ENCODE data around the gene SLC38A4.

Gene SLC38A4

DNA sequence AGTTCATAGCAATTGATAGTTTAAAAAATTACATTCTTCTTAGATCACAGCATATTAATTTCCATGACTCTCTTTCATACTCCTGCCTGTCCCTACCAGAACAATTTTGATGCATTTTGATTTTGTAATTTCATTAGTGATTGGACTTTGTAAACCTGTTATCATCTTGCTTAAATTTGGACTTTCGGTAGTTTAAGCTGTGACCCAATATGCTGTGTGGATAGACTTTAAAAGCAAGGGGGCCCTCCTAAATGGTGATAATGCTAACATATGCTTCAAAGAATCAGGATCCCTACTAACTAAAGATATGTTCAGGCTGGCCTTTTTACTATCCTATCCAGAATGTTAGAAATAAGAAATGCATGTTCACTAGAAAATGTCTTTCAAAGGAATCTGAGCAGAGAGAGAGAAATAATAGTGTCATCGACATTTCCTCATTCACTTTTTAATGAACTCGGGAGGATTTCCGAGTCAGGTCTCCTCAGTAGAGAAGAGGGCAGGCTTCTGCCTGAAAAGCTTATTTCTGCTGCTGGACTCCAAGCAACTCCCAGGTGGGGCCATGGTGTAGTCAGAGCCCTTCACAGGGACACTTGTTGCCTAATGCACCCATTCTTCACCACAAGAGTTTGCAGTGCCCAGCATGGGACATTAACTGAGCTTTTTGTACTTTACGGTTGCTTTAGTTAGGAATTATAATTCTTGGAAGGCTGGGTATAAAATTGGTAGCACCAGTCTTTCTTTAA, 16.7 kb downstream of the SLC38A4 start:
- TF ChIP-seq, protein P1, sequence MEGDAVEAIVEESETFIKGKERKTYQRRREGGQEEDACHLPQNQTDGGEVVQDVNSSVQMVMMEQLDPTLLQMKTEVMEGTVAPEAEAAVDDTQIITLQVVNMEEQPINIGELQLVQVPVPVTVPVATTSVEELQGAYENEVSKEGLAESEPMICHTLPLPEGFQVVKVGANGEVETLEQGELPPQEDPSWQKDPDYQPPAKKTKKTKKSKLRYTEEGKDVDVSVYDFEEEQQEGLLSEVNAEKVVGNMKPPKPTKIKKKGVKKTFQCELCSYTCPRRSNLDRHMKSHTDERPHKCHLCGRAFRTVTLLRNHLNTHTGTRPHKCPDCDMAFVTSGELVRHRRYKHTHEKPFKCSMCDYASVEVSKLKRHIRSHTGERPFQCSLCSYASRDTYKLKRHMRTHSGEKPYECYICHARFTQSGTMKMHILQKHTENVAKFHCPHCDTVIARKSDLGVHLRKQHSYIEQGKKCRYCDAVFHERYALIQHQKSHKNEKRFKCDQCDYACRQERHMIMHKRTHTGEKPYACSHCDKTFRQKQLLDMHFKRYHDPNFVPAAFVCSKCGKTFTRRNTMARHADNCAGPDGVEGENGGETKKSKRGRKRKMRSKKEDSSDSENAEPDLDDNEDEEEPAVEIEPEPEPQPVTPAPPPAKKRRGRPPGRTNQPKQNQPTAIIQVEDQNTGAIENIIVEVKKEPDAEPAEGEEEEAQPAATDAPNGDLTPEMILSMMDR (IDR thresholded peaks at IDR 0.05) = no peak

DNA sequence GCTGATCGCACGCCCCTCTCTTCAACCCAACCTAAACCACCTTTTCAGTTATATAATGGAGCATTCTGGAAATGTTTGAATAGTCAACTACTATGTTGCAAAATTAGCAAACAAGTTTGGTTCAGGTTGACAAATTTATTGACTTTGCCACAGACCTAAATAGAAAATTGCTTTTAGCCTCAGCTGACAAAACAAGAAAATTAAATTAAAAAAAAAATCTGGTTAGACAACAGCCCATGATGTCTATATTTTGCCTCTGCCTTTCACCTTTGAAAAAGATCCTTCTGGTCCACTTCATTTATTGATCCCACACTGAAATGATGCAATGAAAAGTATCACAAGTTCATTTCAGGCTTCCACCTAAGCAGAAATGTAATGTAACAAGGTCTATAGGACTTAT, 17.5 kb downstream of the SLC38A4 start:
- TF ChIP-seq, protein P1 (IDR thresholded peaks at IDR 0.05) = no peak

DNA sequence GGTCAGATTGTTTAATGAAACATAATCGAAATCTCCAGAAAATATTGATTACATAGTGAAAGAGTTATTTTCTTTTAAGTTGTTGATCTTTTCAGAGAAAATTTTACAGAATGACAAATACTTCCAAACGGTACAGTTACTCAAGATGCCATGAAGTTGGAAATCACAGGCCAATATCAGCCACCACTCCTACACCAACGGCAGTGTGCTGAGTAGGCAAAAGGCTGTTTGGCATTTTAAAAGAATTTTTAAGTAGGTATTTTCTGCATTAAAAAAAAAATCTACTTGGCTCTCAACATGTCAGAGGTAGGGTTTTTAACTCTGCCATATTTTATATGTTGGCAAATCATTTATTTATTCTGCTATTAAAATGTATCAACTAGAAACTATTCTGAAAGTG, 21.7 kb downstream of the SLC38A4 start:
- TF ChIP-seq, protein P1 (IDR thresholded peaks at IDR 0.05) = no peak

DNA sequence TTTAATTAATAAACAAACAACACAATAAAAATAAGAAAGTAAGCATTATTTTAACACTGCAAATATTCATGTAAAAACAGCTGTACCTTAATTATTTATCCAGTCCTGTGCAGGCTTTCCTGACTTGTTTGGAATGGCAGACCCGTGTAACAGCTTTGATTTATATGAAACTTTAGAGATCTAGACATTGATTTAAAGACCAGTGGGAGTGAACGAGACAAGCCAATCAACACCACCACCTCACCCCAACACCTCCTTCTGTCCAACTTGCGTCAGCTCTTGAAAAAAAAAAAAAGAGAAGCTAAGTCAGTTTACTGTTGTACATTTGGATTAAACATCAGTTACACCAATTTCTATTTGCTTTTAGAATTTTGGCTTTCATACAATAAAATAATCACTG, 22.3 kb downstream of the SLC38A4 start:
- TF ChIP-seq, protein P1 (IDR thresholded peaks at IDR 0.05) = no peak

DNA sequence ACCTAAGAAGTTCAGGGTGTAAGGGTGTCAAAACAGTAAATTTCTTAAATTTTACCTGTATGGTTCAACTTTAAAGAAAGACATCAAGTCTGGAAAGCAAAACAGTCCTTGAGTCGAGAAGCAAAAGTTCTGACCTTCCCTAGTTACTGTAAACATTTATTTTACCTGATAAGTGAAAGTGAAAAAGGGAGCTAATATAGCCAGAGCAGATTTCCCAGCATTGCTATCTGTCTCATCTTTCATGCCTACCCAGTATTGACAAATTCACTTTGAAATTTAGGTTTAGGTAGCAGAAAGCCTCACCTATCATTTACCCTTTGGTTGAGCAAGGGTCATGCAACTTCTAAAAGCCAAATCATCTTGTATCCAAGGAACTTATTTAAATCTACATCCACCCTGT, 24.5 kb downstream of the SLC38A4 start:
- TF ChIP-seq, protein P1 (IDR thresholded peaks at IDR 0.05) = no peak

DNA sequence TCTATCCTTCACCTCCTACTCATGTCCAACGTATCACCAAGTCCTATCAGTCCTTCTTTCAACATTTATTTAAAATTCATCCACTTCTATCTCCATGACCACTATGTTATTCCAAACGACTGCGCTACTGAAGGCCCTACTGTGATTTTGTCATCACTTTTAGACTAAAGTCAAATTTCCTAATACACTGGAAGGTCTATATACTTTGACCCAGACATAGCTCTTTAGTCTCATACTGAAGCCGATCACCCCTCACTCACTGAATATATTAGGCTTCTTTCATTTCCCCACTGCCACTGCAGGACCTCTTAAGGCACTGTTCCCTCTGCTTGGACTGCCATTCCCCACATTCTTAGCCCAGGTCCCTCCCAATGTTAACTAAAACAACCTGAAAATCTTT, 25.6 kb downstream of the SLC38A4 start:
- TF ChIP-seq, protein P1 (IDR thresholded peaks at IDR 0.05) = no peak

DNA sequence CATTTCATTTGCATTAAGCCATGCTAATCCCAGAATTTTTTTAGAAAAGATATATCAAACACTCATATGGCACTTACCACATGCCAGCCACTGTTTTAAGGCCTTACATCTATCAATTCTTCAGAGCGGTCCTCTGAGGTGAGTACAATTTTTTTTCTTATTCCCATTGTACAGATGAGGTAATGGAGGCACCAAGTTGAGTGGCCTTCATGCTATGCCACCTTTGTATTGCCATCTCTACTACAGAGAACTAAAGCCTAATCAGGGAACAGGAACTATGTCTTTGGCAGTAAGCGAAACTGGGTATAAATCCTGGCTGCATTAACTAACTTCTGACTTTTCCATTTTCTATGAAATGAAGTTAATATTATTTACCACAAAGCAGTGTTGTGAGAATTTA, 27.1 kb downstream of the SLC38A4 start:
- TF ChIP-seq, protein P1 (IDR thresholded peaks at IDR 0.05) = no peak

DNA sequence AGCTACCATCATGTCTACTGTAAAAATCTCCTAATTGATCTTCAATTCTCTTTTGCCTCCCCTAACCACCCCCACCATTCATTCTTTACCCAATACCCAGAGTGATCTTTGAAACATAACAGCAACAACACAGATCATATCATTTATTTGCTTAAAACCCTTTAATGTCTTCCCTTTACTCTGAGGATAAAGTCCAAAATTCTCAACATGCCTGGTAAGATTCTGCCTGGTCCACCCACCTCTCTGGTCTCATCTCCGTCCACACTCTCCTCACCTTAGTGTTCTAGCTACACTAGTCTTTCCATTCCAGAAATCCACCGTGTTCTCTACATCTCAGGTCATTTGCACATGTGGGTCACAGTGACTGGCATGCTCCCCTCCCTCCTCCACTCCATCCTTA, 27.7 kb downstream of the SLC38A4 start:
- TF ChIP-seq, protein P1 (IDR thresholded peaks at IDR 0.05) = no peak
